Measurements from ENCODE around the gene GPATCH4. TPM values are rescaled to one million over a fixed set of nuclear protein-coding genes. Genes with fewer than 3 reads are reported as not detected.

GPATCH4 gene
- total and polyA plus RNA-seq, 10 of the 15 experiments (the other 5 are each of a cell fraction or from before 2014, with no cell fraction given), result 35.5 to 111 (median 73.9) TPM

DNA sequence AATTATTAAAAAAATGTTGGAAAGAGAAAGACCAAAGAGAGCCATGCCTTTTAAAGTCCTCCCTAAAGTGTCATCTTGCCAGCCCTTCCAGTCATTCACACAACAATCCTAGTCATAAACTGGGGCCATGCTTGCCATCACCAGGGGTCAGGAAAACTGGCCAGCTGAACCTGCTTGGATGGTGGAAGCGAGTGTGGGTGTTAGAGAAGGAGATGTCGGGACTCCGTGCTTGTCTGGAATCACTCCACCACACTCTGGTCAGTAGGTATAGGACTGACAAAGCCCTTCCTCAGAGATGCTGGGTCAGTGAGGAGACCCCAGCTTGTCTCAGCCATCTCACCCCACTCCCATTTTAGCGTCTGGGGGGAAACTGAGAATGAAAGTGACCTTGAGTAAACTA lies 14.7 kb upstream of the GPATCH4 start (continued):
- TF ChIP-seq ZBTB40 (IDR thresholded peaks at IDR 0.05; ENCODE audit: borderline replicate concordance), result no peak
- no peak for TF ChIP-seq PAX8 (IDR thresholded peaks at IDR 0.05)
- TF ChIP-seq HDAC2 (IDR thresholded peaks at IDR 0.05), result no peak
- no peak for TF ChIP-seq ZNF274 (IDR thresholded peaks at IDR 0.05; ENCODE audit: insufficient read depth, insufficient read length)
- no peak for TF ChIP-seq NFYB (IDR thresholded peaks at IDR 0.05; ENCODE audit: insufficient read depth, low read depth, low read length)
- no peak for TF ChIP-seq SMAD1 (IDR thresholded peaks at IDR 0.05; ENCODE audit: low read depth, partially characterized antibody)
- TF ChIP-seq TARDBP (IDR thresholded peaks at IDR 0.05; ENCODE audit: borderline replicate concordance), result no peak
- TF ChIP-seq SREBF1 (IDR thresholded peaks at IDR 0.05; ENCODE audit: low read length), result no peak
- no peak for TF ChIP-seq SREBF2 (IDR thresholded peaks at IDR 0.05; ENCODE audit: low read length)
- no peak for TF ChIP-seq ZBTB33 (IDR thresholded peaks at IDR 0.05)
- TF ChIP-seq MYB (IDR thresholded peaks at IDR 0.05; ENCODE audit: borderline replicate concordance, low read depth, low read length), result no peak
- TF ChIP-seq BCL11A (IDR thresholded peaks at IDR 0.05; ENCODE audit: low read depth, low read length), result no peak
- TF ChIP-seq GABPA (IDR thresholded peaks at IDR 0.05; ENCODE audit: low read depth), result no peak
- no peak for TF ChIP-seq RAD21 (IDR thresholded peaks at IDR 0.05; ENCODE audit: insufficient read depth, low read depth, low read length)
- TF ChIP-seq ATF7 (IDR thresholded peaks at IDR 0.05; ENCODE audit: low read depth), result no peak
- TF ChIP-seq, protein P1, sequence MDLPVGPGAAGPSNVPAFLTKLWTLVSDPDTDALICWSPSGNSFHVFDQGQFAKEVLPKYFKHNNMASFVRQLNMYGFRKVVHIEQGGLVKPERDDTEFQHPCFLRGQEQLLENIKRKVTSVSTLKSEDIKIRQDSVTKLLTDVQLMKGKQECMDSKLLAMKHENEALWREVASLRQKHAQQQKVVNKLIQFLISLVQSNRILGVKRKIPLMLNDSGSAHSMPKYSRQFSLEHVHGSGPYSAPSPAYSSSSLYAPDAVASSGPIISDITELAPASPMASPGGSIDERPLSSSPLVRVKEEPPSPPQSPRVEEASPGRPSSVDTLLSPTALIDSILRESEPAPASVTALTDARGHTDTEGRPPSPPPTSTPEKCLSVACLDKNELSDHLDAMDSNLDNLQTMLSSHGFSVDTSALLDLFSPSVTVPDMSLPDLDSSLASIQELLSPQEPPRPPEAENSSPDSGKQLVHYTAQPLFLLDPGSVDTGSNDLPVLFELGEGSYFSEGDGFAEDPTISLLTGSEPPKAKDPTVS (IDR thresholded peaks at IDR 0.05; ENCODE audit: low read depth, low read length), result no peak
- no peak for TF ChIP-seq DPF2 (IDR thresholded peaks at IDR 0.05)
